HG02973 (cell line): ENCODE data around the gene MAP3K7CL.
"Not testable (repeated sequence)": the region's sequence is repeated elsewhere in the genome, so short reads cannot be mapped to it uniquely, and the experiment has no call there.

Experiments
- ATAC-seq: cut with Tn5 transposase; IDR thresholded peaks from one replicate; pipeline ENCODE4 v1.9.1; 2021; ENCODE audit warnings: moderate library complexity; ENCODE audit not compliant: unreplicated experiment

MAP3K7CL gene

DNA sequence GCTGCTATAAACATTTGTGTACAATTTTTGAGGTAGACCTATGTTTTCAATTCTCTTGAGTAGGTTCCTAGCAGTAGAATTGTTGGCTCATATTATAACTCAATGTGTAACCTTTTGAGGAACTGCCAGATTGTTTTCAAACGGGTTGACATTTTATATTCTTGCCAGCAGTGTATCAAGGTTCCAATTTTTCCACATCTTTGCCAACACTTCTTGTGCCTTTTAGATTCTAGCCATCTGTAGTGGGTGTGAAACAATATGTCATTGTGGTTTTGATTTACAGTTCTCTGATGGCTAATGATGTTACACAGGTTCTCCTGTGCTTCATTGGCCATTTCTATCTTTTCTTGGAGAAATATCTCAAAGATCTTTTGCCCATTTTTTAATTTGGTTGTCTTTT is 36.4 kb downstream of the MAP3K7CL start:
- ATAC-seq = no peak

DNA sequence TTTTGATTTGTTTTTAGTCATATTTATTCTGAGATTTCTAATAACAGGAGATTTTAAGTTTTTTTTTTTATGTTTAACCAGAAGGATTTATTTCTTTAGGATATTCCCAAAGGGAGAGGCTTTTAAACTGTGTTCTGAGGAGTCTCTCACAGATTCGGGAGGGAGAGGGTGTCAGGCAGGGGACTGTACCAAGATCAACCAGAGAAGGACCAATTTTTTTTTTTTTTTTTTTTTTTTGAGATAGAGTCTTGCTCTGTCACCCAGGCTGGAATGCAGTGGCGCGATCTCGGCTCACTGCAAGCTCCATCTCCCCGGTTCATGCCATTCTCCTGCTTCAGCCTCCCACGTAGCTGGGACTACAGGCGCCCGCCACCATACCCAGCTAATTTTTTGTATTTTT is 37.0 kb downstream of the MAP3K7CL start:
- ATAC-seq = not testable (repeated sequence)

DNA sequence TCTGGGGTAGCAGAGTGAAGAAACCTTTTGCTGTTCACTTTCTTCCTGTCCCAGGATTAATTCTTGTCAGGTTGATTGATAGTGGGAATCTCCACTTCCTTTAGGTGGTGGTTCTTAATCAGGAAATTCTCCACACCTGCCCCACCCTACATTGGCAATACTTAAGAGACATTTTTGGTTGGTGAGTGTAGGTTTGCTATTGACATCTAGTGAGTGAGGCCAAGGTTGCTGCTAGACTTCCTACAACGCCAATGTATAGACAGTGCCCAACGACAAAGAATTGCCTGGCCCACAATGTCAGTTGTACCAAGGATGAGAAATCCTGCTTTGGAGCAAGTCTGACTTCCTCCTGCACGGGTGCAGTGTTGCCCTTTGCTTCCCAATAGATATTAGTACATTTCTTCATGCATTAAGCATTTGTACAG is 38.5 kb downstream of the MAP3K7CL start:
- no peak for ATAC-seq

DNA sequence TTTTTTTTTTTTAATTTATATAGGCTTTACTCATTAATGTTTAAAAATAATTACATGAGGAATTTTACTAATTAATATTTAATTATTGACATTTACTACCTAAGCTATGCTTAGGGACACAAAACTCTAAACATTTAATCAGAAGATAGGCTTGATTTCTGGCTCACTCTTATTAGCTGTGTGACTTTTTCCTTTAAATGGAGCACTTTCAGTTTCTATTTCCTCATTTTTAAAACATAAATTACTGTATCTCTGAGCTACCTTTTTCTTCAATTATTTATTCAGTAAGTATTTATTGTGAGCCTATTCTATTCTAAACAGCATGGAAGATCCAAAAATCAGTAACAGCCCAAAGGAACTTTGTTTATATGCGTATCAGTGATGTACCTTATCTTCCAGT is 40.5 kb downstream of the MAP3K7CL start:
- no peak for ATAC-seq

DNA sequence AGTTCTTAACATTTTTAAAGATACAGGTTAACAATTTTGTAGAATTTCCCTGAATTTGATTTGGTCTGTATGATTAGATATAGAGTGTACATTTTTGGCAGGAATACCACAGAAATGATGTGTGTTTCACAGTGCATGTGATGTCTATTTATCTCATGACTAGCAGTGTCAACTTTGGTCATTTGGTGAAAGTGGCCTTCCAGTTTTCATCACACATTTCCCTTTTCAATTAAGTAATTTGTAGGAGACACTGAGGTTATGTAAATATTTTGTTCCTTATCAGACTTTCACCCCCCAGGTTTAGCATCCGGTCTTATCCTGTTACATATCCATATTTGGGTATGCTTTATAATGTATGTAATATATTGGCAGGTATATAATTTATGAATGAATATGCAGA is 41.8 kb downstream of the MAP3K7CL start:
- no peak for ATAC-seq

DNA sequence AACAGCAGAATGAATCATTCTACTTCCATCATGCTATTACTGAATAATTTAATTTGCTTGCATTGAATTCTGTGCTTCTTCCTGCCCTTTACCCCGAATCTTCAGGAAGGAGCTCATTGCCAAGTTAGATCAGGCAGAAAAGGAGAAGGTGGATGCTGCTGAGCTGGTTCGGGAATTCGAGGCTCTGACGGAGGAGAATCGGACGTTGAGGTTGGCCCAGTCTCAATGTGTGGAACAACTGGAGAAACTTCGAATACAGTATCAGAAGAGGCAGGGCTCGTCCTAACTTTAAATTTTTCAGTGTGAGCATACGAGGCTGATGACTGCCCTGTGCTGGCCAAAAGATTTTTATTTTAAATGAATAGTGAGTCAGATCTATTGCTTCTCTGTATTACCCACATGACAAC is 44.2 kb downstream of the MAP3K7CL start:
- ATAC-seq = no peak

DNA sequence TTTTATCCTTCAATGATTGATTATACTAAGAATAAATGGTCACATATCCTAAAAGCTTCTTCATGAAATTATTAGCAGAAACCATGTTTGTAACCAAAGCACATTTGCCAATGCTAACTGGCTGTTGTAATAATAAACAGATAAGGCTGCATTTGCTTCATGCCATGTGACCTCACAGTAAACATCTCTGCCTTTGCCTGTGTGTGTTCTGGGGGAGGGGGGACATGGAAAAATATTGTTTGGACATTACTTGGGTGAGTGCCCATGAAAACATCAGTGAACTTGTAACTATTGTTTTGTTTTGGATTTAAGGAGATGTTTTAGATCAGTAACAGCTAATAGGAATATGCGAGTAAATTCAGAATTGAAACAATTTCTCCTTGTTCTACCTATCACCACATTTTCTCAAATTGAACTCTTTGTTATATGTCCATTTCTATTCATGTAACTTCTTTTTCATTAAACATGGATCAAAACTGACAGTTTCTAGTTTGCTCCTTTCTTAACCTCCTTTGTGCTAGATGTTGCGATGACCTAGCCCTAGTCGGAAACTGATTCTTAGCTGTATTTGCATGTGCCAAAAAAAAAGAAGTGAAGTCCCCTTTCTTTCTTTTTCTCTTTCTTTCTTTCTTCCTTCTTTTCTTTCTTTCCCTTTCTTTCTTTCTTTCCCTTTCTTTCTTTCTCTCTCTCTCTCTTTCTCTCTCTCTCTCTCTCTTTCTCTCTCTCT is 45.1 kb downstream of the MAP3K7CL start:
- ATAC-seq = no peak

DNA sequence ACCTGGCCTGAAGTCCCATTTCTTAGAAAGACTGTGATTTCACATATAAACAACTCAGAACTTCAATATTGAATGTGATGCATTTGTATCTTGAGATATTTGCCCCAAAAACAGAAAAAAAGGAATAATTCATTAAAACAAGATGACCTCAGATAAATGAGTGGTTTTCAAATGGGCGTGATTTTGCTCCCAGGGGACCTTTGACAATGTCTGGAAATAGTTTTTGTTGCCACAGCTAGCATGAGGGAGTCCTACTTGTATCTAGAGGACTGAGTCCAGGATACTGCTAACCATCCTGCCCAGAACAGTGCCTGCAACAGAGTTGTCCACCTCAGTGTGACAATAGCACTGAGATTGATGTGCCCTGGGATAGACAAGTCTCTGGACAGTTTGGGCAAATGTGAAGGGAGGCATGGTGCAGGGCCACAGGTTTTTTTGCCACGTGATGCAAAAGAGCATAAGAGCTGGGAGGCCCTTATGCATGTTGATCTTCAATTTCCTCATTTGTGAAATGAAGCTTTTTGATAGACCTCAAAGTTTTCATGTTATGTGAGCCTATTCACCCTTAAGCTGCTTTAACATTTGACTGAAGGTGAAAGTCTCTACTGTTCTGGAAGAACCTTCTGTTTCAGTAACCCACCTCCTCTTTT is 46.2 kb downstream of the MAP3K7CL start:
- no peak for ATAC-seq

DNA sequence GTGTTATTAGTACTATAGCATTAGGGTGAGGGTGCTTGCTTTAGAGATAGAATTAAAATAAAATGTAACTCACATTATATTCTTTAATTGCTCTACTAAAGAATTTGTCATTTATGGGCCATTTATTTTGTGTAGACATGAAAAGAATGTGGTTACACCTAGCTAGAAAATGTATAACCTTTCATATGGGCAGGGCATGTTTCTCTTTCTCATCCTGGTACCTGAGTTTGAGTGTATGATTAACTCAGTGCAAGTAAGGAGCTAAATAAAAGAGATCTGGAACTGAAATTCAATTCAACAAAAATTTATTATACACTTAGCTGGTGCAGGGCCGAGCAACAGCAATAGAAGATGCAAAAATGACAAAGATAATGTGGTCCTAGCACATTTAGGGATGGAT is 47.4 kb downstream of the MAP3K7CL start:
- ATAC-seq = no peak

DNA sequence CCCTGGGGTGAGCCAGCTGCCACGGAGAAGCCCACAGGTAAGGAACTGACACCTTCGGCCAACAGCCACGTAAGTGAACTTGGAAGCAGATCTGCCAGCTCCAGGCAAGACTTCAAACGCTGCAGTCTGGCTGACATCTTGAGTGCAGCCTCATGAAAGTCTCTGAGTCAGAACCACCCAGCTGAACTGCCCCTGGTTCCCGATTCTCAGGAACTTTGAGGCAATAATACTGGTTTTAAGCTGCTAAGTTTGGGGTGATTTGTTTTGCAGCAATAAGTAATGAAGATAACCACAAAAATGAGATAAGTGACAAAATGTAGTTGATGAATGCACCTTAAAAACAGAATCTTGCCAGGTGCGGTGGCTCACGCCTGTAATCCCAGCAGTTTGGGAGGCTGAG is 48.5 kb downstream of the MAP3K7CL start:
- ATAC-seq = no peak

DNA sequence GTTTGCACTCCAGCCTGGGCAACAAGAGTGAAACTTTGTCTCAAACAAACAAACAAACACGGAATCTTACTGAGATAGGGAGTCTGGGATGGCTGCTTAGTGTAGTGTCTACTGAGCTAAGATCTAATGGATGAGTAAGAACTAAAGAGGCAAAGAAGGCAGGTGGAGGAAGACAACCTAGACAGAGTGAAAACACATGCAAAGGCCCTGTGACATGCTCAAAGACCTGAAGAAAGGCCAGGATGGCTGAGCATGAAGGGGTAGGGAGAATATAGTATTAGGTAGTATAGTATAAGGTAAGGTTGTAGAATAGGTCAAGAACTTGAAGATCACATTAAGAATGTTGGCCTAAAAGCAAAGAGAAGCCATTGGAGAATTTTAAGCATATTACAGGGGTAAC is 49.1 kb downstream of the MAP3K7CL start:
- no peak for ATAC-seq

DNA sequence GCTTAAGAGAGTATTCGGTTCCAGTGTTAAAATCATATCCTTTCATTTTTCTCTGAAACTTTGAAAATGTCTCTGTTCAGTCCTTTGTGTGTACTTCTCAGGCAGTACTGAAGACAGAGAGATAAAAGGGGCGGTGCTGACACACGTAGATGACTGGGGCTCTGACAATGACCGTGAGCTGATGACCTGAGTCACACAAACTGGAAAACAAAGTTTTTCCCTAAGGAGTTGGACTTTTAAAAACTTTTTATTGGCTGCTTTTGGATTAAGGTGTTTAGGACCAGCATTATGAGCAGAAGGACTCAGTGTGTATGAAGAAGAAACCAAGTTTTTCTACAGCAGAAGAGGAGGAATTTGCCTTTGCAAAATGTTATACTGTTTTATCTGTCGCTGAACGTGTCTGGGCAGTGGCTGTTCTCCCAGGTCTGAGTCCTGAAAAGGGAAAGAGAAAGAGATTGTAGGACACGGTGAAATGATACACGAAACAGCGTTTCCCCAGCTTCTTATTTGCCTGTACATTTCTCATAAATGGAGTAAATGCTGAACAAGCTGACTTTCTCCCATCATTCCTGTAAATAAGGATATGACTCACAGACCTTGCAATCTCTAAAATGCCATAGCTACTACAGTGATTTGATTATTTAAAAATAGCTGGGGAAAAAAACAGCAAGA is 51.5 kb downstream of the MAP3K7CL start:
- peak; percentile 44 for ATAC-seq

DNA sequence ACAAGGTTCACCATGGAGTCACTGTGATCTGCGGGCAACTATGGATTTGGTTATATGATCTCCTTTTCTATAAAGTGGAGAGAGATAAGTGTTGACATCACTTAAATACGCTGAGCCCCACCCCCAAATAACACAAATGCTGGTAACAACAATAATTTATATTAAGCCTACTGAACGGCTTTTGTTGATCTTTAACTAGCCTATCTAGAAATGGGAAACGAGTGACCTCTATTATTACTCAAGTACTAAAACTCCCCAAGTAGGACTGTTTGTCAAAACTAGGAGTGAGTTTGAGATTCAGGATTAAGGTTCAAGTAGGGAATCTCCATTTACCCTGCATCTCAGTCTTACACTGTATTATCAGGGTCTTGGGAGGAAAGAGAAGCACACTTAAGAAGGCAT is 52.2 kb downstream of the MAP3K7CL start:
- no peak for ATAC-seq

DNA sequence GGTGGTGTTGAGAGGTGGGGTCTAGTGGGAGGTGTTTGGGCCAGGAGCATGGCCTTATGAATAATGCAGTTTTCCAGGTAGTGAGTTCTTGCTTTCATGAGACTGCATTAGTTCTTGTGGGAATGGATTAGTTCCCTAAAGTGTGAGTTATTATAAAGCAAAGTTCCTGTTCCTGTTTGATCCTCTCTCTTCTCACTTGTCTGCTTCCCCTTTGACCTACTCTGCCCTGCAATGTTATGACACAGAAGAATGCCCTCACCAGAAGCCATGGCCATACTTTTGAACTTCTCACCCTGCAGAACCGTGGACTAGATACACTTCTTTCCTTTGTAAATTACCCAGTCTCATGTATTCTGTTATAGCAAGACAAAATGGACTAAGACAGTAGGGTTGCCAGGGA is 53.6 kb downstream of the MAP3K7CL start:
- ATAC-seq = no peak

DNA sequence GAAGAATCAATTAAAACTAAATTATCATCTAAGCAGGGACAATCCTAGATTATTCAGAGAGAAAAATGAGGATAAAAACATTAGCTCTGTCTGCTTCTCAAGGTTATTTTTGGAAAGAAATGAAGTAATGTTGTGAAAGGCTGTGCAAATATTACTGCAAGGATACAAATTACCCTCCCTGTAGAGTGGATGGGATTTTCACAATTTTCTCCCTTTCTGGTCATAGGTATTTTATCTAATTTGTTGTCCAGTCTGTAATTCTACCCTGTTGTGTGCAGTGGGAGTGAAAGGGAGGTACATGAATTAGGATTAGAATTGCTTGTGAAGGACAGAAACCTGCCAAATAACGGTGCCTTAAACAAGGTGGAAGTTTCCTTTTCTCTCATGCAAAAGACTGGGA is 54.7 kb downstream of the MAP3K7CL start:
- ATAC-seq = no peak

DNA sequence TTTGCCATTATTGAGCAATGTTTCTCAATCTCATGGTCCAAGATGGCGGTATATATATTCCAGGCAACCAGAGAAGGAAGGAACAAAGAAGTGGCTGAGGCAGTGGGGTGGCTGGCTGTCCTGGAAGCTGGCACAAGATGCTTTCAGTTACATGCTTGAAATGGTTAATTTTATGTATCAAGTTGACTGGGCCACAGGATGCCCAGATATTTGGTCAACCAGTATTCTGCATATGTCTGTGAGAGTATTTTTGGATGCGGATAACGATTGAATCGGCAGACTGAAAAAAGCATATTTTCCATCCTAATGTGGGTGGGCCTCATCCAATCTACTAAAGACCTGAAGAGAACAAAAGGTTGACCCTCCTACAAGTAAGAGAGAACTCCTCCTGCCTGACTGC is 55.2 kb downstream of the MAP3K7CL start:
- no peak for ATAC-seq

DNA sequence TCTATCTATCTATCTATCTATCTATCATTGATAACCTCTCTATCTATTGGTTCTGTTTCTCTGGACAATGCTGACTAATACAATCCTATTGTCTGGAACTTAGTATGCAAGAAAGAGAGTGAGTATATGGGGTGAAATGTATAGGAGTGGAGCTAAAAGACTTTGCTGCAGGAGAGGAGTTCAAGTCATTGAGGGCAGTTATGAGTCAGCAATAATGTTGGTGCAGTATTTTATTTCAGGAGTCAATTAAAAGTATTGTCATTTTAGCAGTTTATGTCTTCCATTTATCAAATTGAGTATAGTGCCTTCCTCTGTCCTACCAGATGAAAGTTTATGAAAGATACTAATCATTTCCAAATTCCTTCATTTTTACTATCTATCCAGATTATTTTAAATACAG is 55.8 kb downstream of the MAP3K7CL start:
- ATAC-seq = no peak

DNA sequence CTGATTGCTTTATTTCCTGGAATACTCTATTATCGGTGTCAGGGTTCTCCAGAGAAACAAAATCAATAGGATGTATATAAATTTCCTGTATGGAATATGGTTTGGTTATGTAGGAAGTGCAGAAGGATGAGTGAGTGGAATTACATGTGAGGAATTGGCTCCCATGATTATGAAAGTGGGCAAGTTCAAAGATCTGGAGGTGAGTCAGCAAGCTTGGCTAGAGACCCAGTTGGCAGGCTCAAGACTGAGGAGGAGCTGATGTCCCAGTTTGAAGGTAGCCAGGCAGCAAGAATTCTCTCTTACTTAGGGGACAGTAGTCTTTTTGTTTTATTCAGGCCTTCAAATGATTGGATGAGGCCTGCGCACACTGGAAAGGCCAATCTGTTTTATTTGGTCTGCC is 57.5 kb downstream of the MAP3K7CL start:
- no peak for ATAC-seq

DNA sequence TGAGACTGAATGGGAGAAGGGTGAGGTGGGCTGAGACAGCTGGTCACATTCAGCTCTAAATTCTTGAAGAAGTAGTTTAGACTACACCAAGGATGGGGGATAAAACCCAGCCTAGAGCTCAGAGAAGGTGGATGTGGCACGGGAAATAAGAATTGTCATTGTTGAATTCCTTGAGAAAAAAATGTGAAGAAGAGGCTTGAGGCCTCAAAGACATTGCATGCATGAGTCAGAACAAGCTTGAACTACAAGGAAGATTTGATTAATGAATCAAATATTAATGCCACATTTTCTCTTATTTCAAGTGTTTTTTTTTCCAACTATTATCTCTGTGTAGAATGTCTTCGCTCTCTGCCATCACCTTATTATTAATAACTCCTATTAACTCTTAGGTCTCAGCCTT is 58.9 kb downstream of the MAP3K7CL start:
- no peak for ATAC-seq

DNA sequence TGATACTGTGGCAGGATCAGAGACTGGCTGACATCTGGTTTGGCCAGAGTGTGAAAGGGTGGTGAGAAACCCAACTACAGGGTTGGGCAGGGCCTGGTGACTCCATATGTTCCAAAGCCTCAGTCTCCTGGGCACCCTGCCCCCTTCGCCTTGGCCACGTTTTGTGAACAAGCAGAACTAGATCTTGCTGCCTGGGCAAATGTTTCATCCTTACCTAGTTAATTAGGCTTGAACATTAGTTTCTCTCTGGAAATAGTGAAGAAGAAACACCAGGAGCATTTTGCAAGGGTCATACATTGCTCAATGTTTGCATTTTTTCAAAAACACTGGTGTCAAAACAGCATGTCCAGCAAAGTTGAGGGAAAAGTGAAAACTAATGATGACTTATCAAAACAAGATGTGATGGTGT is 60.5 kb downstream of the MAP3K7CL start:
- no peak for ATAC-seq

DNA sequence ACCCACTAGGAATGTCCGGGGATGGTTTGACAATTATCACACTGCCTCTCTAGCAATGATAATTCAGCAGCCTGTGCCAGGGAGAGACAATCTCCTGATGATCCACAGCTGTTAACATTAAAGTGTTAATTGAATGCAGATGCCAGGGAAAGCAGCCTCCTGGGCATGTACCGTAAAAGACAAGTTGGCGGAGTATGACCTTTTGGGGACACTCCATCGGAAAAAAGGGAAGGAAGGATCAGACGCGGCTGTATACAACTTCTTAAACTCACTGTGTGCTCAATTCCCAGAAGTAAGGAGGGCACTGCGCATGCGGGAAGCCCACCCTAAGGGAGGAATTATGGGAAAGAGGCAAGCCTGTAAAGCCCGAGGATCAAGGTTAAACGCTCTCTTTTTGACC is 62.6 kb downstream of the MAP3K7CL start:
- no peak for ATAC-seq

DNA sequence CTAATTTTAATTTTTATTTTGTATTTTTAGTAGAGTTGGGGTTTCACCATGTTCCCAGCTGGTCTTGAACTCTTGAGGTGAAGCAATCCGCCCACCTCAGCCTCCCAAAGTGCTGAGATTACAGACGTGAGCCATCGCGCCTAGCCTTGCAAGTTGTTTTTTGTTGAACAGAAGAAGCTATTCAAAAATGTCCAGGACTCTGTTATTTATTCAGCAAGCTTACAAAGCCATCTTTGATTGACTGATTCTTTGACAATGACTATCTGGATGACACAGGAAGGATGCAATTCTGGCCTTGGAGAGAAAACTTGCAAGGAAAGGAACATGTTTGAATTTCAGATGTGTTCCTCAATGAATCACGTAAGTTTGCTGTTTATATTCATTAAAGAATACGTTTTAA is 63.5 kb downstream of the MAP3K7CL start:
- ATAC-seq = no peak
